ENCODE measurements around the gene CNGA4. TPM values are rescaled to one million over a fixed set of nuclear protein-coding genes. Genes with fewer than 3 reads are reported as not detected.

Gene CNGA4
- total RNA-seq (ENCODE audit: low replicate concordance) = 0.15 TPM in 1 of 2 replicates, not detected in the other

- H3K27ac ChIP-seq = no peak within 1 kb of the TSS
- H2AFZ ChIP-seq (replicated peaks) = peak within 1 kb of the TSS; percentile 26
- peaks cover 15% of the 10 kb centered on the region for H3K4me1 Mint-ChIP-seq
- no peak within 1 kb of the TSS for H3K4me2 ChIP-seq
- DNase-seq (ENCODE audit: low spot score) = peak; percentile 14
- no peak within 1 kb of the TSS for H3K9ac ChIP-seq
- no peaks in the 10 kb centered on the region for H4K20me1 ChIP-seq (ENCODE audit: low read depth)
- no peaks in the 10 kb centered on the region for H3K9me3 ChIP-seq (ENCODE audit: low read depth)
- H3K9me3 Mint-ChIP-seq = peaks cover 6% of the 10 kb centered on the region
- no peaks in the 10 kb centered on the region for H3K4me1 ChIP-seq
- no peak within 1 kb of the TSS for H3K27ac Mint-ChIP-seq
- H3K79me2 ChIP-seq (ENCODE audit: low read depth) = peaks cover 5% of the 10 kb centered on the region
- H3K27me3 Mint-ChIP-seq (ENCODE audit: insufficient read depth, low read depth) = peaks cover 9% of the 10 kb centered on the region
- no peaks in the 10 kb centered on the region for H3K36me3 ChIP-seq
- H3K4me3 ChIP-seq = no peak within 1 kb of the TSS
- no peaks in the 10 kb centered on the region for H3K36me3 Mint-ChIP-seq
- peaks cover 12% of the 10 kb centered on the region for H3F3A ChIP-seq (ENCODE audit: low read depth)
- no peaks in the 10 kb centered on the region for H3K27me3 ChIP-seq
- no peak within 1 kb of the TSS for H3K4me3 Mint-ChIP-seq
- TF ChIP-seq EZH2phosphoT487 (IDR thresholded peaks at IDR 0.05) (no peak), EZH2 (IDR thresholded peaks at IDR 0.05) (no peak), CTCF (IDR thresholded peaks at IDR 0.05) (no peak)
These were observed at the start of gene CNGA4 for GRCh38 chr11:6238902-6239301. CNGA4 (plus strand) TSS chr11:6239089; CDS start chr11:6239207, 118 bp downstream.

- Mint-ChIP-seq H3K27me3 (ENCODE audit: insufficient read depth, low read depth) (no peaks in the 10 kb centered on the region), H3K9me3 (no peaks in the 10 kb centered on the region), H3K27ac (no peak overlapping the region), H3K4me1 (no peaks in the 10 kb centered on the region), H3K4me3 (no peak overlapping the region), H3K36me3 (no peaks in the 10 kb centered on the region)
- Histone ChIP-seq H3K36me3 (no peaks in the 10 kb centered on the region), H4K20me1 (ENCODE audit: low read depth) (no peaks in the 10 kb centered on the region), H3F3A (ENCODE audit: low read depth) (no peaks in the 10 kb centered on the region), H3K4me2 (no peak overlapping the region), H3K27me3 (no peaks in the 10 kb centered on the region), H3K4me3 (no peak overlapping the region), H3K9ac (no peak overlapping the region), H2AFZ (replicated peaks) (no peak overlapping the region), H3K4me1 (no peaks in the 10 kb centered on the region), H3K9me3 (ENCODE audit: low read depth) (no peaks in the 10 kb centered on the region), H3K27ac (no peak overlapping the region), H3K79me2 (ENCODE audit: low read depth) (no peaks in the 10 kb centered on the region)
- no peak for TF ChIP-seq EZH2phosphoT487 (IDR thresholded peaks at IDR 0.05)
- no peak for TF ChIP-seq CTCF (IDR thresholded peaks at IDR 0.05)
- no peak for TF ChIP-seq EZH2 (IDR thresholded peaks at IDR 0.05)
- no peak for DNase-seq (ENCODE audit: low spot score)
These were observed 47.1 kb upstream of the CNGA4 start for GRCh38 chr11:6191742-6192141.

- Histone ChIP-seq H3K27ac (no peak overlapping the region), H3K79me2 (ENCODE audit: low read depth) (no peaks in the 10 kb centered on the region), H4K20me1 (ENCODE audit: low read depth) (no peaks in the 10 kb centered on the region), H3K4me3 (no peak overlapping the region), H2AFZ (replicated peaks) (no peak overlapping the region), H3K36me3 (no peaks in the 10 kb centered on the region), H3K9me3 (ENCODE audit: low read depth) (no peaks in the 10 kb centered on the region), H3K9ac (no peak overlapping the region), H3K4me2 (no peak overlapping the region), H3F3A (ENCODE audit: low read depth) (no peaks in the 10 kb centered on the region), H3K4me1 (no peaks in the 10 kb centered on the region), H3K27me3 (no peaks in the 10 kb centered on the region)
- TF ChIP-seq EZH2 (IDR thresholded peaks at IDR 0.05) (no peak), EZH2phosphoT487 (IDR thresholded peaks at IDR 0.05) (no peak), CTCF (IDR thresholded peaks at IDR 0.05) (no peak)
- Mint-ChIP-seq H3K27ac (no peak overlapping the region), H3K27me3 (ENCODE audit: insufficient read depth, low read depth) (no peaks in the 10 kb centered on the region), H3K36me3 (no peaks in the 10 kb centered on the region), H3K4me3 (no peak overlapping the region), H3K4me1 (no peaks in the 10 kb centered on the region), H3K9me3 (no peaks in the 10 kb centered on the region)
- no peak for DNase-seq (ENCODE audit: low spot score)
These were observed 44.8 kb upstream of the CNGA4 start for GRCh38 chr11:6194065-6194581.

Measured in neural progenitor cell (in vitro differentiated cells).